Neuronal stem cell (in vitro differentiated cells): Measurements from ENCODE around the gene TMED8.

Source experiments
- DNase-seq: peaks from one replicate; pipeline ENCODE4 v3.0.0-alpha.2; 2013; ENCODE audit warnings: low spot score
- H2AFZ ChIP-seq: one replicate; pipeline ENCODE4 v1.6.1; 2013; ENCODE audit warnings: mild to moderate bottlenecking, low read length, inconsistent platforms
- H2AK5ac ChIP-seq: 2 replicates; pipeline ENCODE4 v1.6.1; 2013; ENCODE audit warnings: low read depth, mild to moderate bottlenecking, inconsistent platforms, low read length, moderate library complexity, mixed read lengths
- H2BK120ac ChIP-seq: 2 replicates; pipeline ENCODE4 v1.6.1; 2013; ENCODE audit warnings: low read depth, mild to moderate bottlenecking, inconsistent platforms, low read length, moderate library complexity, mixed read lengths
- H2BK12ac ChIP-seq: one replicate; pipeline ENCODE4 v1.6.1; 2013; ENCODE audit warnings: low read length, inconsistent platforms
- H2BK15ac ChIP-seq: 2 replicates; pipeline ENCODE4 v1.6.1; 2013; ENCODE audit warnings: mild to moderate bottlenecking, low read length, inconsistent platforms, mixed read lengths
- H2BK5ac ChIP-seq: one replicate; pipeline ENCODE4 v1.6.1; 2013; ENCODE audit warnings: inconsistent platforms, mild to moderate bottlenecking, low read length, moderate library complexity
- H3K14ac ChIP-seq: one replicate; pipeline ENCODE4 v1.6.1; 2013; ENCODE audit warnings: low read length, inconsistent platforms
- H3K18ac ChIP-seq: 2 replicates; pipeline ENCODE4 v1.6.1; 2013; ENCODE audit warnings: low read length, inconsistent platforms
- H3K23ac ChIP-seq: 2 replicates; pipeline ENCODE4 v1.6.1; 2013; ENCODE audit warnings: low read depth, mild to moderate bottlenecking, mixed read lengths, low read length, inconsistent platforms; ENCODE audit not compliant: poor library complexity
- H3K27ac ChIP-seq: replicated peaks from 3 replicates; pipeline ENCODE4 v1.5.1; 2013; ENCODE audit warnings: low read length, inconsistent platforms
- H3K27me3 ChIP-seq, 3 experiments: 2 replicates each; pipeline ENCODE4 v1.6.1; 2013; ENCODE audit warnings: low read length in 3 of 3, mild to moderate bottlenecking in 2 of 3, inconsistent platforms in 1 of 3, low read depth in 1 of 3, mixed read lengths in 1 of 3, moderate library complexity in 1 of 3; ENCODE audit not compliant: control insufficient read depth in 3 of 3, insufficient read depth in 3 of 3
- H3K36me3 ChIP-seq, 2 donors: replicated peaks in 1 of 2; 2 replicates each; pipeline ENCODE4 v1.6.1; 2013; ENCODE audit warnings: low read length in 2 of 2; ENCODE audit not compliant: control insufficient read depth in 2 of 2, insufficient read depth in 2 of 2
- H3K4ac ChIP-seq: 2 replicates; pipeline ENCODE4 v1.6.1; 2013; ENCODE audit warnings: inconsistent platforms, mild to moderate bottlenecking, low read length, moderate library complexity
- H3K4me1 ChIP-seq, 2 donors: 1 replicate in 1 of 2; 2 replicates in 1 of 2; pipeline ENCODE4 v1.6.1; 2013; ENCODE audit warnings: low read length in 2 of 2, low read depth in 1 of 2; ENCODE audit not compliant: control insufficient read depth in 2 of 2, insufficient read depth in 1 of 2
- H3K4me2 ChIP-seq: one replicate; pipeline ENCODE4 v1.6.1; 2013; ENCODE audit warnings: mild to moderate bottlenecking, low read length, inconsistent platforms; ENCODE audit not compliant: insufficient read depth, poor library complexity, severe bottlenecking
- H3K4me3 ChIP-seq, 2 donors: 2 replicates each; pipeline ENCODE4 v1.5.1; 2013; ENCODE audit warnings: low read length in 2 of 2, mild to moderate bottlenecking in 2 of 2, inconsistent platforms in 1 of 2, moderate library complexity in 1 of 2
- H3K79me1 ChIP-seq: one replicate; pipeline ENCODE4 v1.6.1; 2013; ENCODE audit warnings: low read depth, mild to moderate bottlenecking, inconsistent platforms, low read length, moderate library complexity
- H3K9ac ChIP-seq: one replicate; pipeline ENCODE4 v1.6.1; 2013; ENCODE audit warnings: mild to moderate bottlenecking, low read depth, low read length, inconsistent platforms; ENCODE audit not compliant: poor library complexity
- H3K9me3 ChIP-seq, 2 donors: replicated peaks in 1 of 2; 2 replicates each; pipeline versions ENCODE3 to v1.6.1; 2013; ENCODE audit warnings: low read length in 2 of 2, mild to moderate bottlenecking in 2 of 2, inconsistent platforms in 1 of 2, low read depth in 1 of 2, mixed read lengths in 1 of 2, moderate library complexity in 1 of 2; ENCODE audit not compliant: control insufficient read depth in 2 of 2, insufficient read depth in 1 of 2
- H4K8ac ChIP-seq: one replicate; pipeline ENCODE4 v1.6.1; 2013; ENCODE audit warnings: low read depth, mild to moderate bottlenecking, inconsistent platforms, low read length, moderate library complexity
- H4K91ac ChIP-seq: one replicate; pipeline ENCODE4 v1.6.1; 2013; ENCODE audit warnings: low read length, low read depth, mild to moderate bottlenecking, inconsistent platforms; ENCODE audit not compliant: poor library complexity
- WGBS, 2 donors: extraction: QIAGEN DNeasy Blood & Tissue Kit; methylation state at CpG; one replicate each; pipeline ENCODE4 v1.1.7; 2013; ENCODE audit warnings: missing lambda C conversion rate in 2 of 2, mixed read lengths in 1 of 2; ENCODE audit not compliant: insufficient read length in 2 of 2, insufficient replicate concordance in 1 of 2; ENCODE audit errors: extremely low coverage in 2 of 2; 5-methylcytosine and 5-hydroxymethylcytosine counted together

TMED8 gene

GRCh38 chr14:77303417-77304156 is 73.3 kb downstream of the TMED8 start:
- no peak for DNase-seq
- peaks cover 15 to 25% of the 10 kb centered on the region in 2 donors for H3K4me1 ChIP-seq

GRCh38 chr14:77302926-77303325 is 74.0 kb downstream of the TMED8 start:
- no peak overlapping the region for H3K9ac ChIP-seq
- no peak overlapping the region for H2BK5ac ChIP-seq
- no peak for DNase-seq
- no peak overlapping the region for H3K27ac ChIP-seq
- H2AK5ac ChIP-seq: no peak overlapping the region
- H3K4me2 ChIP-seq: no peak overlapping the region
- H3K36me3 ChIP-seq: peaks cover 6 to 79% of the 10 kb centered on the region in 2 donors
- no peaks in the 10 kb centered on the region for H3K9me3 ChIP-seq
- no peak overlapping the region for H3K18ac ChIP-seq
- H2BK15ac ChIP-seq: no peak overlapping the region
- H3K14ac ChIP-seq: no peak overlapping the region
- no peak overlapping the region for H2AFZ ChIP-seq
- H3K23ac ChIP-seq: no peak overlapping the region
- H3K27me3 ChIP-seq: no peaks in the 10 kb centered on the region
- H3K4me3 ChIP-seq: no peak overlapping the region
- H4K91ac ChIP-seq: no peak overlapping the region
- H3K4ac ChIP-seq: no peak overlapping the region
- peaks cover 15 to 25% of the 10 kb centered on the region in 2 donors for H3K4me1 ChIP-seq
- H3K79me1 ChIP-seq: no peaks in the 10 kb centered on the region
- H4K8ac ChIP-seq: no peak overlapping the region
- no CpG with 5 or more reads among the region's 5 CpGs for WGBS, 2 donors
- H2BK12ac ChIP-seq: no peak overlapping the region
- H2BK120ac ChIP-seq: no peak overlapping the region

More at GRCh38 chr14:77303417-77304156, 73.3 kb downstream of the TMED8 start:
- H2BK120ac ChIP-seq: no peak overlapping the region
- H3K27me3 ChIP-seq: no peaks in the 10 kb centered on the region
- no peak overlapping the region for H3K4me3 ChIP-seq
- H3K4ac ChIP-seq: no peak overlapping the region
- H3K4me2 ChIP-seq: no peak overlapping the region
- H2AFZ ChIP-seq: no peak overlapping the region
- peaks cover 4 to 72% of the 10 kb centered on the region in 2 donors for H3K36me3 ChIP-seq
- H4K91ac ChIP-seq: no peak overlapping the region
- no peak overlapping the region for H2AK5ac ChIP-seq
- no peak overlapping the region for H3K27ac ChIP-seq
- WGBS, 2 donors: no CpG with 5 or more reads among the region's 4 CpGs
- H3K18ac ChIP-seq: no peak overlapping the region
- H3K9ac ChIP-seq: no peak overlapping the region
- H3K79me1 ChIP-seq: no peaks in the 10 kb centered on the region
- H3K9me3 ChIP-seq: no peaks in the 10 kb centered on the region
- H4K8ac ChIP-seq: no peak overlapping the region
- no peak overlapping the region for H3K14ac ChIP-seq
- no peak overlapping the region for H2BK15ac ChIP-seq
- H2BK12ac ChIP-seq: no peak overlapping the region
- no peak overlapping the region for H3K23ac ChIP-seq
- no peak overlapping the region for H2BK5ac ChIP-seq

DNA sequence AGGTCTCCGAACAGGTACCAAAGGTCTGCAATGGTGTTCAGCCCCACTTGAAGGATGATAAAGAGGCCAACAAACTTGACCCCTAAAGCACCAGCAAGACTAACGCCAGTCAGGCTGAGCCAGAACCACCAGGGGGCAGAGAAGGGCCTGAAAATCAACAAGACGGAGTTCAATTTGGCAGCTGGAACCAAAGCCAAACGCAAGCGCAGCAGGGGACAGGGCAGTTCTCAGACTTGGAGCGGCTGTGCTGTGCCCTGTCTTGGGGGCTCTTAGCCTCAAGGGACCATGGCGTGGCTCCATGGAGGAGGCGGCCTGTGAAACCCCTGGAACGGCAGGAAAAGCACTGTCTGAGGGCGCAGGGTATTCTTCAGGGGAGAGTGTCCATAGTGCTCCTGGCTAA is 75.8 kb downstream of the TMED8 start:
- H3K18ac ChIP-seq: no peak overlapping the region
- H3K36me3 ChIP-seq: peaks cover 12 to 96% of the 10 kb centered on the region in 2 donors
- H4K8ac ChIP-seq: no peak overlapping the region
- no peaks in the 10 kb centered on the region for H3K27me3 ChIP-seq
- no CpG with 5 or more reads among the region's 10 CpGs for WGBS, 2 donors
- no peak overlapping the region for H3K27ac ChIP-seq
- no peak overlapping the region for H2BK12ac ChIP-seq
- H3K4me3 ChIP-seq: no peak overlapping the region
- no peak overlapping the region for H3K9ac ChIP-seq
- peak; percentile 66 for DNase-seq
- H3K4me2 ChIP-seq: no peak overlapping the region
- no peak overlapping the region for H2BK5ac ChIP-seq
- peaks cover 2% of the 10 kb centered on the region for H3K79me1 ChIP-seq
- H3K9me3 ChIP-seq: no peaks in the 10 kb centered on the region
- H3K4ac ChIP-seq: no peak overlapping the region
- no peak overlapping the region for H2BK120ac ChIP-seq
- no peak overlapping the region for H4K91ac ChIP-seq
- H3K23ac ChIP-seq: no peak overlapping the region
- no peak overlapping the region for H2AK5ac ChIP-seq
- H3K4me1 ChIP-seq: peaks cover 5 to 11% of the 10 kb centered on the region in 2 donors
- no peak overlapping the region for H3K14ac ChIP-seq
- H2AFZ ChIP-seq: no peak overlapping the region
- H2BK15ac ChIP-seq: no peak overlapping the region

GRCh38 chr14:77299771-77300170 is 77.1 kb downstream of the TMED8 start:
- H3K18ac ChIP-seq: no peak overlapping the region
- no peak overlapping the region for H2BK5ac ChIP-seq
- no peak overlapping the region for H4K8ac ChIP-seq
- no peak overlapping the region for H4K91ac ChIP-seq
- H3K14ac ChIP-seq: no peak overlapping the region
- no peak overlapping the region for H2BK12ac ChIP-seq
- H3K9ac ChIP-seq: no peak overlapping the region
- no CpG with 5 or more reads among the region's 4 CpGs for WGBS, 2 donors
- H3K36me3 ChIP-seq: peaks cover 16 to 95% of the 10 kb centered on the region in 2 donors
- no peaks in the 10 kb centered on the region for H3K27me3 ChIP-seq
- no peak overlapping the region for H3K4me2 ChIP-seq
- peaks cover 0 to 6% of the 10 kb centered on the region in 2 donors for H3K4me1 ChIP-seq
- no peak overlapping the region for H3K4me3 ChIP-seq
- H2BK15ac ChIP-seq: no peak overlapping the region
- no peak overlapping the region for H3K4ac ChIP-seq
- no peak overlapping the region for H2BK120ac ChIP-seq
- H3K9me3 ChIP-seq: no peaks in the 10 kb centered on the region
- no peak overlapping the region for H2AFZ ChIP-seq
- H3K27ac ChIP-seq: no peak overlapping the region
- DNase-seq: no peak
- no peak overlapping the region for H3K23ac ChIP-seq
- H3K79me1 ChIP-seq: peaks cover 4% of the 10 kb centered on the region
- H2AK5ac ChIP-seq: no peak overlapping the region
